ENCODE measurements around the gene TMEM266.
"Not testable (repeated sequence)": the region's sequence is repeated elsewhere in the genome, so short reads cannot be mapped to it uniquely, and the experiment has no call there.

TMEM266 gene

GRCh38 chr15:76032046-76032445 lies 27.7 kb upstream of the TMEM266 start:
- Histone ChIP-seq H3K36me3 (ENCODE audit: control insufficient read depth, insufficient read depth, low read length) (no peaks in the 10 kb centered on the region), H3K4me3 (replicated peaks; ENCODE audit: low read depth, low read length) (no peak overlapping the region), H3K27me3 (replicated peaks; ENCODE audit: control insufficient read depth, insufficient read depth, low read length) (no peaks in the 10 kb centered on the region)
- DNase-seq (ENCODE audit: extremely low read depth, insufficient read length): no peak
- no peak for TF ChIP-seq CTCF (IDR thresholded peaks at IDR 0.05; ENCODE audit: insufficient read depth, low read length, poor library complexity, severe bottlenecking)

- Histone ChIP-seq H3K36me3 (ENCODE audit: control insufficient read depth, insufficient read depth, low read length) (no peaks in the 10 kb centered on the region), H3K4me3 (replicated peaks; ENCODE audit: low read depth, low read length) (no peak overlapping the region), H3K27me3 (replicated peaks; ENCODE audit: control insufficient read depth, insufficient read depth, low read length) (no peaks in the 10 kb centered on the region)
- no peak for TF ChIP-seq CTCF (IDR thresholded peaks at IDR 0.05; ENCODE audit: insufficient read depth, low read length, poor library complexity, severe bottlenecking)
- no peak for DNase-seq (ENCODE audit: extremely low read depth, insufficient read length)
Observed at GRCh38 chr15:76033438-76033837, 26.3 kb upstream of the TMEM266 start.

- no peaks in the 10 kb centered on the region for H3K36me3 ChIP-seq (ENCODE audit: control insufficient read depth, insufficient read depth, low read length)
- no peak for TF ChIP-seq CTCF (IDR thresholded peaks at IDR 0.05; ENCODE audit: insufficient read depth, low read length, poor library complexity, severe bottlenecking)
- no peak overlapping the region for H3K4me3 ChIP-seq (replicated peaks; ENCODE audit: low read depth, low read length)
- no peaks in the 10 kb centered on the region for H3K27me3 ChIP-seq (replicated peaks; ENCODE audit: control insufficient read depth, insufficient read depth, low read length)
- DNase-seq (ENCODE audit: extremely low read depth, insufficient read length): no peak
Observed at GRCh38 chr15:76034111-76034510, 25.7 kb upstream of the TMEM266 start.

GRCh38 chr15:76035593-76035992 lies 24.2 kb upstream of the TMEM266 start:
- H3K27me3 ChIP-seq (replicated peaks; ENCODE audit: control insufficient read depth, insufficient read depth, low read length): no peaks in the 10 kb centered on the region
- no peak for TF ChIP-seq CTCF (IDR thresholded peaks at IDR 0.05; ENCODE audit: insufficient read depth, low read length, poor library complexity, severe bottlenecking)
- DNase-seq (ENCODE audit: extremely low read depth, insufficient read length): no peak
- H3K4me3 ChIP-seq (replicated peaks; ENCODE audit: low read depth, low read length): no peak overlapping the region
- H3K36me3 ChIP-seq (ENCODE audit: control insufficient read depth, insufficient read depth, low read length): no peaks in the 10 kb centered on the region

GRCh38 chr15:76038512-76038911 lies 21.3 kb upstream of the TMEM266 start:
- Histone ChIP-seq H3K4me3 (replicated peaks; ENCODE audit: low read depth, low read length) (no peak overlapping the region), H3K36me3 (ENCODE audit: control insufficient read depth, insufficient read depth, low read length) (no peaks in the 10 kb centered on the region), H3K27me3 (replicated peaks; ENCODE audit: control insufficient read depth, insufficient read depth, low read length) (no peaks in the 10 kb centered on the region)
- no peak for TF ChIP-seq CTCF (IDR thresholded peaks at IDR 0.05; ENCODE audit: insufficient read depth, low read length, poor library complexity, severe bottlenecking)
- DNase-seq (ENCODE audit: extremely low read depth, insufficient read length): no peak

- not testable (repeated sequence) for H3K27me3 ChIP-seq (replicated peaks; ENCODE audit: control insufficient read depth, insufficient read depth, low read length); H3K36me3 ChIP-seq (ENCODE audit: control insufficient read depth, insufficient read depth, low read length); DNase-seq (ENCODE audit: extremely low read depth, insufficient read length); H3K4me3 ChIP-seq (replicated peaks; ENCODE audit: low read depth, low read length)
Observed at GRCh38 chr15:76054201-76054600, 5.6 kb upstream of the TMEM266 start.
